ENCODE results near the gene DOCK2. TPM values are rescaled to one million over a fixed set of nuclear protein-coding genes. Genes with fewer than 3 reads are reported as not detected.

Gene DOCK2
- total RNA-seq, 1 donor from 2014 or later = 1.1 TPM

DNA sequence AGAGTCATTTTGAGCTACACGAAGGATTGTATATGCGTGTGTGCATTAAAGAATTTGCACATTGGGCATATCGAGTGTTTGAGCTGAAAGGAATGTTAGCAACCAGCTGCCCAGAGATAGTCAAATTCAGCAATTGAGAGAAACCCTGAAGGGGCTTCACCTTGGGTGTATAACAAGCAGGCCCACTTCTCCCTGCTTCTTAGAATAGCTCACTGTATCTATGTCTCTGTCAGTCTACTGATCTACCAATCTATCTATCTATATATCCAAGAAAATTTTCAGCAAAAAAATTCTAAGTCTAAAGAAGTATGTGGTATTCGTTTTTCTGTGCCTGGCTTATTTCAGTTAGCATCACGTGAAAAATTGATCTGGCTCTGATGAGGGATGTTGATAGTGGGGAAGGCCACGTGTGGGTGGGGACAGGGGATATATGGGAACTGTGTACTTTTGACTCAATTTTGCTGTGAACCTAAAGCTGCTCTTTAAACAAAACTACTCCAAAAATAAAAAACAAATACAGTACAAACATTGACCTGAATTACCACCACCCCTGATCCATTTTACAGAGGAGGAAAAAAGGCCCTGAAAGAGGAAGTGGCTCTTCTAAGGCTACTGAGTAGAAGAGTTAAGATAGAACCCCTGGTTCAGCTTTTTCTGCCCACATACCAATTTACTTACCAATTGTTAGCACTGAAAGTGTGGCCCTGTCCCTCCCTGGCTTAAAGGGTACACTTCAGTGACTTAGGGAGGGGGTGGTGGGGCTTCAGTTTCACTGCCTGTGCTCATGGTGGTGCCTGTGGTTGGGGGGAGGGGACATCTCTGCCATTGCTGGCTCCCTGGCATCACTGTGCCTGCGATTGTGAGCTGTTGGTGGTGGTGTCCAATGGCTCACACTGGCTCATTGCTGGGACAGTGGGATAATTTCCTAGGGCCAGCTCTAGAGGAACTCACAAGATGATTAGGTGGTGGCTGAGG is 141.8 kb downstream of the DOCK2 start:
- H3K36me3 ChIP-seq = no peaks in the 10 kb centered on the region
- no peak overlapping the region for H2AFZ ChIP-seq (replicated peaks)
- H3K9me3 ChIP-seq (ENCODE audit: low read depth) = no peaks in the 10 kb centered on the region
- peaks cover 13% of the 10 kb centered on the region for H3K4me1 ChIP-seq
- TF ChIP-seq, protein P1, sequence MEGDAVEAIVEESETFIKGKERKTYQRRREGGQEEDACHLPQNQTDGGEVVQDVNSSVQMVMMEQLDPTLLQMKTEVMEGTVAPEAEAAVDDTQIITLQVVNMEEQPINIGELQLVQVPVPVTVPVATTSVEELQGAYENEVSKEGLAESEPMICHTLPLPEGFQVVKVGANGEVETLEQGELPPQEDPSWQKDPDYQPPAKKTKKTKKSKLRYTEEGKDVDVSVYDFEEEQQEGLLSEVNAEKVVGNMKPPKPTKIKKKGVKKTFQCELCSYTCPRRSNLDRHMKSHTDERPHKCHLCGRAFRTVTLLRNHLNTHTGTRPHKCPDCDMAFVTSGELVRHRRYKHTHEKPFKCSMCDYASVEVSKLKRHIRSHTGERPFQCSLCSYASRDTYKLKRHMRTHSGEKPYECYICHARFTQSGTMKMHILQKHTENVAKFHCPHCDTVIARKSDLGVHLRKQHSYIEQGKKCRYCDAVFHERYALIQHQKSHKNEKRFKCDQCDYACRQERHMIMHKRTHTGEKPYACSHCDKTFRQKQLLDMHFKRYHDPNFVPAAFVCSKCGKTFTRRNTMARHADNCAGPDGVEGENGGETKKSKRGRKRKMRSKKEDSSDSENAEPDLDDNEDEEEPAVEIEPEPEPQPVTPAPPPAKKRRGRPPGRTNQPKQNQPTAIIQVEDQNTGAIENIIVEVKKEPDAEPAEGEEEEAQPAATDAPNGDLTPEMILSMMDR (IDR thresholded peaks at IDR 0.05) = no peak
- H3K27me3 ChIP-seq = no peaks in the 10 kb centered on the region
- DNase-seq (ENCODE audit: low spot score) = no peak
- H3K4me3 Mint-ChIP-seq = no peak overlapping the region
- no peak overlapping the region for H3K27ac ChIP-seq
- no peak overlapping the region for H3K4me3 ChIP-seq
- peaks cover 2% of the 10 kb centered on the region for H3K9me3 Mint-ChIP-seq
- H3K9ac ChIP-seq = no peak overlapping the region
- no peaks in the 10 kb centered on the region for H3K36me3 Mint-ChIP-seq
- H3K4me1 Mint-ChIP-seq = peaks cover 8% of the 10 kb centered on the region
- H3K27me3 Mint-ChIP-seq (ENCODE audit: insufficient read depth, low read depth) = peaks cover 2% of the 10 kb centered on the region
- no peak overlapping the region for H3K27ac Mint-ChIP-seq
- no peaks in the 10 kb centered on the region for H3K79me2 ChIP-seq (ENCODE audit: low read depth)
- no peaks in the 10 kb centered on the region for H3F3A ChIP-seq (ENCODE audit: low read depth)
- H4K20me1 ChIP-seq (ENCODE audit: low read depth) = no peaks in the 10 kb centered on the region
- no peak overlapping the region for H3K4me2 ChIP-seq

GRCh38 chr5:169781420-169782345 is 144.6 kb downstream of the DOCK2 start:
- H3K9me3 Mint-ChIP-seq = no peaks in the 10 kb centered on the region
- H3K27me3 ChIP-seq = no peaks in the 10 kb centered on the region

GRCh38 chr5:169785771-169786618 is 148.9 kb downstream of the DOCK2 start:
- H3K27me3 ChIP-seq = no peaks in the 10 kb centered on the region
- no peaks in the 10 kb centered on the region for H3K4me1 ChIP-seq
- no peaks in the 10 kb centered on the region for H3F3A ChIP-seq (ENCODE audit: low read depth)
- H3K27ac Mint-ChIP-seq = no peak overlapping the region
- H3K4me1 Mint-ChIP-seq = no peaks in the 10 kb centered on the region
- H3K27ac ChIP-seq = no peak overlapping the region
- no peak overlapping the region for H3K4me2 ChIP-seq
- H2AFZ ChIP-seq (replicated peaks) = no peak overlapping the region
- no peaks in the 10 kb centered on the region for H3K79me2 ChIP-seq (ENCODE audit: low read depth)
- H3K36me3 Mint-ChIP-seq = no peaks in the 10 kb centered on the region
- no peaks in the 10 kb centered on the region for H3K36me3 ChIP-seq
- H3K4me3 ChIP-seq = no peak overlapping the region
- no peak overlapping the region for H3K9ac ChIP-seq
- peaks cover 2% of the 10 kb centered on the region for H3K27me3 Mint-ChIP-seq (ENCODE audit: insufficient read depth, low read depth)
- no peak for DNase-seq (ENCODE audit: low spot score)
- no peaks in the 10 kb centered on the region for H3K9me3 ChIP-seq (ENCODE audit: low read depth)
- no peak for TF ChIP-seq EZH2phosphoT487 (IDR thresholded peaks at IDR 0.05)
- TF ChIP-seq EZH2 (IDR thresholded peaks at IDR 0.05) = no peak
- TF ChIP-seq, protein P1 (IDR thresholded peaks at IDR 0.05) = no peak
- no peaks in the 10 kb centered on the region for H3K9me3 Mint-ChIP-seq
- H3K4me3 Mint-ChIP-seq = no peak overlapping the region
- H4K20me1 ChIP-seq (ENCODE audit: low read depth) = no peaks in the 10 kb centered on the region

More at GRCh38 chr5:169781420-169782345, 144.6 kb downstream of the DOCK2 start:
- Histone ChIP-seq H3K4me1 (peaks cover 12% of the 10 kb centered on the region), H3F3A (ENCODE audit: low read depth) (no peaks in the 10 kb centered on the region), H3K79me2 (ENCODE audit: low read depth) (no peaks in the 10 kb centered on the region), H3K9me3 (ENCODE audit: low read depth) (no peaks in the 10 kb centered on the region), H3K9ac (no peak overlapping the region), H3K4me2 (no peak overlapping the region), H3K36me3 (no peaks in the 10 kb centered on the region), H4K20me1 (ENCODE audit: low read depth) (no peaks in the 10 kb centered on the region), H3K4me3 (no peak overlapping the region), H3K27ac (no peak overlapping the region), H2AFZ (replicated peaks) (peak overlapping the region; percentile 22)
- no peak for TF ChIP-seq EZH2 (IDR thresholded peaks at IDR 0.05)
- TF ChIP-seq, protein P1 (IDR thresholded peaks at IDR 0.05) = no peak
- no peak for TF ChIP-seq EZH2phosphoT487 (IDR thresholded peaks at IDR 0.05)
- peaks cover 3% of the 10 kb centered on the region for H3K27me3 Mint-ChIP-seq (ENCODE audit: insufficient read depth, low read depth)
- H3K4me3 Mint-ChIP-seq = no peak overlapping the region
- no peaks in the 10 kb centered on the region for H3K36me3 Mint-ChIP-seq
- no peak overlapping the region for H3K27ac Mint-ChIP-seq
- H3K4me1 Mint-ChIP-seq = peaks cover 5% of the 10 kb centered on the region
- DNase-seq (ENCODE audit: low spot score) = no peak

Measured in neural progenitor cell (in vitro differentiated cells).